Astrocyte (in vitro differentiated cells and primary cell): ENCODE results near the gene SPR.

ENCODE experiments used
- CTCF ChIP-seq: IDR thresholded peaks from 2 replicates; pipeline ENCODE4 v1.5.1; 2011; ENCODE audit warnings: low read depth, mild to moderate bottlenecking, inconsistent platforms, low read length, moderate library complexity; ENCODE audit not compliant: insufficient read depth
- EZH2 ChIP-seq: IDR thresholded peaks from 2 replicates; pipeline ENCODE4 v1.6.1; 2012; ENCODE audit warnings: mild to moderate bottlenecking, low read length, inconsistent platforms; ENCODE audit not compliant: insufficient read depth

GRCh38 chr2:72840066-72840465, 47.1 kb upstream of the SPR start:
- TF ChIP-seq CTCF (no peak), EZH2 (no peak)
